Suppressor macrophage treated with lipopolysaccharide for 4 hours (primary cell): Measurements from ENCODE around the gene DARS1.
A peak's percentile ranks its signal among the peaks of the same experiment; 100 is the strongest.
"Not testable (repeated sequence)": the region's sequence is repeated elsewhere in the genome, so short reads cannot be mapped to it uniquely, and the experiment has no call there.

Experiments
- DNase-seq: peaks from one replicate; pipeline ENCODE4 v3.0.0-alpha.2; 2020

DARS1 gene

DNA sequence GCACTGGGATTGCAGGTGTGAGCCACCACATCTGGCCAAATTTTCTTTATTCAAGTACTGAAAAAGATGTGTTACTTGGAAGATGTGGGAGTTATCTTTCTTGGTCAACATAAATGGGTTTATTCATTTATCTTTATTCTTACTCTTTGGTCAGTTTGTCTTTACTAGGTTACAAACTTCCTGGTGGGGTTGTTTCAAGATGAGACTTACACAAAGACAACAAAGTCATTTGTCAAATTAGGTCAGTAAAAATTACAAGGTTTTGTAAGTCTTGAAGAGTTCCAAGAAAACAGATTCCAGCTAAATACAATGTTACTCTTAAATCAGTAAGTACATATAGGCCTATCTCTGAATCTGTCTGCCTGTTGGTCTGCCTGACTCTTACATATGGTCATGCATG lies 48.9 kb downstream of the DARS1 start:
- no peak for DNase-seq

DNA sequence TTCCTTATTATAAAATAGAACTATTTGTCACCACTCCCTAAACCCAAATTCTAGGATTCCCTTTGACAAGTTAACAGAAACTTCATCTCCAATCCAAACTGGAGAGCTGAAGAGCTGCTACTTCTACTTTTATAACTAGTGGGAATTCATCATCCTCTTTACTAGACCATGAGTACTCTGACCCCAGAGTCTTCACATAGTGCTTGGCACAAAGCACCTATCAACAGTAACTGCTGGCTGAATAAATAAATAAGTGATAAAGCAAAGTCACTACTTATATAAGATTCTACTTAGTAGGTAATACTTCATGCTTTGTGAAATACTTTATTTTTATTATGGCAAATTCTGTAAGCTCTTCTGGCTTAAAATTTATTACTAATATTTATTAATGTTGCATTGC lies 49.5 kb downstream of the DARS1 start:
- DNase-seq: no peak

DNA sequence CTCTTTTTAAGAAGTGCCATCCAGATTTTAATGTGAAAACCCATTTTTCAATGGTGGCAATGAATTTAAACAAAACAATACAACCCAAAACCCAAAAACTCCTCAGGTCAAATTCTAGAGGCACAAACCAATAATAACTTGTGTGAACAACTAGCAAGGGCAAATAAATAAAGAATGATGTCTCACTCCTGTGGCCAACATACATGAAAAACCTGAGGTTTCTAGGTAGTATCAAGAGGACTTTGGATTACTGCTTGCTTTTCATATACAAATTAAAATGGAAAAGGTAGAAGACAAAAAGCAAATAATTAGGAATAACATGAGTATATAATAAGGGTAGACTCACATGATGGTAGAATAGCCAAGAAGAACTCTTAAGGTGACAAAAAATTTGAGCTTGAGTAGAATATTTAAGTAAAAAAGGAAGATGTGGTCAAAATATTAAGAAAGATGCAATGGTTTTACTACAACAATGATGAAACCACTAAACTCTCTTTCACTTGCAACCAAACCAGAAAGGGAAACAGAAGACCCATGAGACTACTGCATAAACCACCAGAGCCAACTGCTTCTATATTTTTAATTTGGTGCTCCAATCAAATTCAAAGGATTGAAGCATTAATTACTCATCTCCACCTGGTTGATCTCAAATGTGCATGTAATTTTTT lies 53.5 kb downstream of the DARS1 start:
- DNase-seq: peak; percentile 46

DNA sequence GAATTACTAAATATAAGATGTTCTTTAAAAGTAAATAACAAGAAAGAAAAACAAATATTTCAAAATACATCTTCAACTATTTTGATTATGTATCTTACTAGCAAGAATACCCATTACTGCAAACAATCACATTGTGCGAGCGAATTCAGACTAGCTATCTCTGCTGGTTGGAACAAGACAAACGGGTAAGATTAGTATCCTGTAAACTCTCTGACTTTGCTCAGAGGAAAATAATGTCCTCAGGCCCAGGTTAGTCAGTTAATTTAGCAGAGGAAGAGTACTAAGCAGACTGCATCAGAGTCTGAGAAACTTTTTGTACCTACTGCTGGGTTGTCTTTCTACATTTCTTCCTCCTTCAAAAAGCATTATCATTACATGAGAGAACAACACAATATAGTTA lies 58.8 kb downstream of the DARS1 start:
- DNase-seq: no peak

GRCh38 chr2:135925571-135925970 lies 59.9 kb downstream of the DARS1 start:
- no peak for DNase-seq

GRCh38 chr2:135916207-135916606 lies 69.2 kb downstream of the DARS1 start:
- peak; percentile 57 for DNase-seq

DNA sequence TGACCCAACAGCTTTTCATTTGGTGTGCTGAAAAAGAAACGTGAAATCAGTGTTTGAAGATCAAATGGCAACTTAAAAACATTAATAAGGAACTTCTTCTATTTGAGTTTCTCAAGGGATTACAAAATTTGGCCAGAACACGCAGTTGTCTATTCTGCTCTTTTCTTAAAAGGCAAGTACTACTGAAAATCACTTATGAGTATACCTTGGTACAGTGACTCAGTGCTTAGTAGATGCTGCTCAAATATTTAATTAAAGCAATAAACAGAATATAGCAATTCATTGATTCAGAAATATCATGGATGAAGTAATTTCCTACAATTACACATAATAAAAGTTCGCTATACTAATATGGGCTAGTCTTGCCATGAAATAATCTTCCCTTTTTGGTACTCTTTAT lies 70.9 kb downstream of the DARS1 start:
- peak; percentile 19 for DNase-seq

DNA sequence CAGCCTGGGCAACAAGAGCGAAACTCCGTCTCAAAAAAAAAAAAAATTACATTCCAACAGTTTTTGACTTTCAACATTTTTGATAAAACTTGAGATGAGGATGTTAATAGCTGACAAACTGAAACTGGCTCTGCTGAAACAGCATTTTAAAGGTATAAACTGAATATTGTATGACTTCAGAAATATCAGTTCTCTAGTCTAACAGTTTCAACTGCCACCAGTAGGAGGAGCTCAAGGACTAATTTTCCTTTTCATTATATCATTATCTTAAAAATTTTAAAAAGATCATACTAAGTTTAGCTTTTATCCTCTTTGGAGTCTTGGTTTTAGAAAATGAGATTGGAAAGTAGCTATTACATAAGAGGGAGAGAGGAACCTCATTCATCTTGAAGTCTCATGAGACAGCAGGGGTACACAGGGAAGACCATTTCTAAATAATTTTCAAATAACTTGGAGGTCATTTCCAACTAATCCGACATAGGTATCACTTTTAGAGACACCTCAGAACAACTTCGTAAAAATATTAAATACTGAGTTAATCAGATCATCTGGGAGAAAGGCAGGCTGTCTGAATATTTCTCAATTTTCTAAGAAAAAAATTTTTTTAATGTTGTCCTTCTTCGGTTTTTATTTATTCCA lies 71.6 kb downstream of the DARS1 start:
- peak; percentile 75 for DNase-seq

DNA sequence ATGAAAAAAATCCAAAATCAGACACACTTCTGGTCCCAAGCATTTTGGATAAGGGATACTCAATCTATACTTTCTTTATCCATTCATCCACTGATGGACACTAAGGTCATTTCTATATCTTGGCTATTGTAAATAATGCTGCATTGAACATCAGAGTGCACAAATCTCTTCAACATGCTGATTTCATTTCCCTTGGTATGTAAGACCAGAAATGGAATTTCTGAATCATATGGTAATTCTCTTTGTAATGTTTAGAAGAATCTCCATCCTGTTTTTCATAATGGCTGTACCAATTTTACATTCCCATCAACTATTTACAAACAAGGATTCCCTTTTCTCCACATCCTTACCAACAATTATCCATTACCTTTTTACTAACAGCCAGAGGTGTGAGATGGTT lies 75.5 kb downstream of the DARS1 start:
- DNase-seq: no peak

DNA sequence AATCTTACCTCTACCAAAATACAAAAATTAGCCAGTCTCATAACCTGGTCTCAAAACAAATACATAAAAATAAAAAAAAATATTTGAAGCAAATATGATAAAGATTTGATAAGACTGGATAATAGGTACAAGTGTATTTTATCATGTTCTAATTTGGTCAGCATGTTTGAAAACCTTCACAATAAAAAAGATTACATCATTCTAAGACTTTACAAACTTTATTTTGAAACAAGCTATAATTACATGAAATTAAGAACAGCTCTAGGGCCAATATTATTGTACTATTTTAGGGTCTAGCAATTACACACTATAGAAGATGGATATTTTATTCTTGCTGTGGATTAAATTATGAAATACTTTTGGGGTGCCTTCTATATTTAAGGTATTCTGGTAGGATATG lies 79.7 kb downstream of the DARS1 start:
- DNase-seq: no peak

- no peak for DNase-seq
These were observed 81.0 kb downstream of the DARS1 start for GRCh38 chr2:135904341-135904989.

- no peak for DNase-seq
These were observed 81.8 kb downstream of the DARS1 start for GRCh38 chr2:135903650-135904049.

DNA sequence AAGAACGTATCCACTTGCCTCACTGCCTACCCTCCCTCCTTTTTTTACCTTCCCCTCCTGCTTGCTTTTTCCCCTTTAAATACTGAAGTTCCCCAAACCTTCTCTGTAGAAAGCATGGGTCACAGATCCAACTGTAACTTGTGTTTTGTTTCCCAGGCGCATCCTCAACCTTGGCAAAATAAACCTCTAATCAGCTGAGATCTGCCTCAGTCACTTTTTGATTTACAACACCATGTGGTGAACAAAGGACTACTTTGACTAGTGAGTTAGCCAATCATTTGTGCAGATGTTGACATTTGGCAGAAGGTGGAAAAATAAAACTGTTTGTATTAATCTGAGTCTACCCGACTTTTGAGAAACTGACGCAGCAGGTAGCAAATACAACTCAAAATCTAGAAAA lies 85.9 kb downstream of the DARS1 start:
- DNase-seq: no peak

DNA sequence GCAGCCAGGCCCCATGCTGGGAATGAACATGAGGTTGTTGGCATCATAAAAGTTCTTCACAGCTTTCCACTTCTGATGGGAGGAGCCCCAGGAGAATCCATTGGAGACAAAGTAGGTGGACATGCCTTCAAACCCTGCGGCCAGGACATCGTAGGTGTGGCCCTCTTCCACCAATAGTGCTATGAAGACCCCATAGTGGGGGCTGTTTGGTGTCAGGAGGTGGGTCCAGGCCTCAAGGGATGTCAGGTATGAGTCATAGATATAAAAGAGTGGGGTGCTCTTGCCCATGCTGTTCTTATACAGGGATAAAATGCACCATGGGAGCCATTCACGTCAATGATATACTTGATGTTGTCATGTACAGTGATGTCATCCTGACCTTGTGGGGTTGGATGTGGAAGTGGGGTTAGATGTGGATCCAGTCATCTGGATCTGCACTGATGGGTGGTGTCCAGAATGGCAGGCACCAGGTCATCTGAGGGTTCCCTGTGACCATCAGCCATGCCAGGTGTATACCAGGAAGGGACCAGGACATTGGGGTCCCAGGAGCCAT lies 87.1 kb downstream of the DARS1 start:
- DNase-seq: no peak

DNA sequence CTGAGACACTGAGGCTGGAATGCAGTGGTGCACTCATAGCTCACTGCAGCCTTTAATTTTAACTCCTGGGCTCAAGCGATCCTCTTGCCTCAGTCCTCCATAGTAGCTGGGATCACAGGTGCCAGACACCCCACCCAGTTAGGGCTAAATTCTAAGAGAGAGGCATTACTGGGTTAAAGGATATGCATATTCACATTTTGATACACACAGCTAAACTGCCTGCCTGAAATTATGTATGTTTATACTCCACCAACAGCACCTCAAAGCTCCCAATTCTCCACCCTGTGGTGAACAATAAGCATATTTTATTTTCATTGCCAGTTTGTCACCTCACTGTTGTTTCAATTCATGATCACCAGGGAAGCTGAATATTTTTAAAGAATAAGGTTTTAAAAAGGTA lies 90.5 kb downstream of the DARS1 start:
- DNase-seq: no peak

DNA sequence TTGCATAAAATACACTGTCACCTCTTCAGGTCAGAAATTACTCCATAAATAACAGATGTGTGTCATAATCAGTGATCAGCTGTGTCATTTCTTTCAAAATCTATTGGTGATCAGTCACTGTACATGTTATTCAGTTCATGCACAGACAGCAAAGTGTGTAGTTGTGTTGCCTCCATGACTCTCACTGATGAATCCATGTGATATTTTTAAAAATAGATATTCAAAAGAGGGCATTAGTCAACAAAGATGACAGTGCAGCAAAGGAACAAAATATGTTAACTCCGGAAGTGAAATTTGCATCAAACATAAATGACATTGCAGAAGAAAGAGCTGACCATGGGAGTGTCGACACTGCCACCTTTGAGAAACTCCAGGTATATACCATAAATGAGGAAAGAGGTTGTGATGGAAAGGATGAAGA lies 92.0 kb downstream of the DARS1 start:
- peak; percentile 64 for DNase-seq

DNA sequence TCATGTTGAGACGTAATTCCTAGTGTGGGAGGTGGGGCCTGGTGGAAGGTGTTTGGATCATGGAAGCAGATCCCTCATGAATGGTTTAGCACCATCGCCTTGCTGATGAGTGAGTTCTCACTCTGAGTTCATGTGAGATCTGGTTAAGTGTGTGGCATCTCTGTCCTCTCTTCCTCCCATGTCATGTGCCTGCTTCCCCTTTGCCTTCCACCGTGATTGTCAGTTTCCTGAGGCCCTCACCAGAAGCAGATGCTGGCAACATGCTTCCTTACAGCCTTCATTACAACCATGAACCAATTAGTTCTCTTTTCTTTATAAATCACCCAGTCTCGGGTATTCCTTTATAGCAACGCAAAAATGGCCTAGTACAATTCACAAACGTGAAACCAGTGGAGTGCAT lies 94.6 kb downstream of the DARS1 start:
- DNase-seq: peak; percentile 36

GRCh38 chr2:135890149-135890548 lies 95.3 kb downstream of the DARS1 start:
- no peak for DNase-seq

DNA sequence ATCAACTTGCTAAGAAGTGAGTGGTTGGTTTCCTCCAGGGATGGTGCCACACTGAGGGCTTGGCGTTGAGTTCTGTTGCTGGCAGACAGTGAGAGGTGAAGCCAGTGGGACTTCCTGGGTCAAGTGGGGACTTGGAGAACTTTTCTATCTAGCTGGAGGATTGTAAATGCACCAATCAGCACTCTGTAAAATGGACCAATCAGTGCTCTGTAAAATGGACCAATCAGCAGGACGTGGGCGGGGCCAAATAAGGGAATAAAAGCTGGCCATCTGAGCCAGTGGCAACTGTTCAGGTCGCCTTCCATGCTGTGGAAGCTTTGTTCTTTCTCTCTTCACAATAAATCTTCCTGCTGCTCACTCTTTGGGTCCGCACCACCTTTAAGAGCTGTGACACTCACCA lies 96.8 kb downstream of the DARS1 start:
- not testable (repeated sequence) for DNase-seq

DNA sequence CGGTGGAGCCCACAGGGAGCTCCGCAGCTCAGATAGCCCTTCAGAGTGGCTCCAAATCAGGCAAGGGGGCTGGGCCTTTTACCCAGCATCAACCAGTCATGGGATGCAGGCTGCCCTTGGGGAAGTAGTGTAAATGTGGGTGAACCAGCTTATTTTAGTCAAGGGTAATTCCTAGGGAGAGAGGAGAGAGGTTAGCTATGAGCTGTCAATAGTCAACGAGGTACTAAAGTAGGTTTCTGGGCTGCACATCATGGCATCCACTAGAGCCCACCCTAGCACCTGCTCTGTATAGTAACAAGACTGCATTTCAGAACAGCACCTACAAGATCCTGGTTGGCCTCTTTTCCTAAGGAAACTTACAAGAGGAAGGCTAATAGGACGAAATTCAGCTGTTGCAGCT lies 99.7 kb downstream of the DARS1 start:
- no peak for DNase-seq

GRCh38 chr2:135882415-135882814 lies 103.0 kb downstream of the DARS1 start:
- DNase-seq: no peak

GRCh38 chr2:135876770-135877169 lies 108.7 kb downstream of the DARS1 start:
- not testable (repeated sequence) for DNase-seq

GRCh38 chr2:135876066-135876711 lies 109.2 kb downstream of the DARS1 start, which contains the start of gene MCM6:
MCM6 (minus strand) TSS chr2:135876443; CDS start chr2:135876365, 78 bp downstream.
- peak; percentile 99 for DNase-seq
